Smooth muscle cell (in vitro differentiated cells): ENCODE data around the gene PLOD1. TPM values are rescaled to one million over a fixed set of nuclear protein-coding genes. Genes with fewer than 3 reads are reported as not detected.

Experiments used
- DNase-seq: peaks from one replicate; lab custom pipeline; 2025; ENCODE audit not compliant: unreplicated experiment; lab: John Stamatoyannopoulos, UW
- H2AFZ ChIP-seq: fragments of 200-600 bp; sonication (generic); 2 replicates; pipeline ENCODE4 v1.6.0; 2016; ENCODE audit warnings: antibody characterized with exemption, low read depth, mild to moderate bottlenecking
- H3F3A ChIP-seq: fragments of 200-600 bp; sonication (generic); 2 replicates; pipeline ENCODE4 v1.6.0; 2017; ENCODE audit warnings: antibody characterized with exemption, low read depth
- H3K27ac ChIP-seq: fragments of 200-600 bp; sonication (generic); 2 replicates; pipeline ENCODE4 v1.5.1; 2016; ENCODE audit warnings: low read depth, mild to moderate bottlenecking
- H3K27me3 ChIP-seq: fragments of 200-600 bp; sonication (generic); 2 replicates; pipeline ENCODE4 v1.6.1; 2016; ENCODE audit warnings: low read depth, mild to moderate bottlenecking
- H3K36me3 ChIP-seq: fragments of 200-600 bp; sonication (generic); 2 replicates; pipeline ENCODE4 v1.5.1; 2016; ENCODE audit warnings: low read depth
- H3K4me1 ChIP-seq: fragments of 200-600 bp; sonication (generic); 2 replicates; pipeline ENCODE4 v1.5.1; 2016; ENCODE audit warnings: low read depth
- H3K4me2 ChIP-seq: fragments of 200-600 bp; sonication (generic); 2 replicates; pipeline ENCODE4 v1.6.0; 2016; ENCODE audit warnings: mild to moderate bottlenecking
- H3K4me3 ChIP-seq: fragments of 200-600 bp; sonication (generic); 2 replicates; pipeline ENCODE4 v1.5.1; 2016; ENCODE audit warnings: mild to moderate bottlenecking
- H3K79me2 ChIP-seq: fragments of 200-600 bp; sonication (generic); 2 replicates; pipeline ENCODE4 v1.6.0; 2016; ENCODE audit warnings: low read depth, mild to moderate bottlenecking
- H3K9ac ChIP-seq: fragments of 200-600 bp; sonication (generic); 2 replicates; pipeline ENCODE4 v1.6.0; 2016; ENCODE audit warnings: low read depth
- H3K9me3 ChIP-seq: fragments of 200-600 bp; sonication (generic); replicated peaks from 2 replicates; pipeline ENCODE4 v1.5.1; 2016; ENCODE audit warnings: low read depth
- H4K20me1 ChIP-seq: fragments of 200-600 bp; sonication (generic); 2 replicates; pipeline ENCODE4 v1.6.0; 2016; ENCODE audit warnings: low read depth
- WGBS: methylation state at CpG from one replicate; pipeline ENCODE4 v1.1.7; 2016; ENCODE audit warnings: low lambda C conversion rate; 5-methylcytosine and 5-hydroxymethylcytosine counted together
- polyA plus RNA-seq: library from polyadenylated mRNA; unstranded; fragments of >200 nt; fragmentation: Nextera tagmentation; extraction: Ambion mirVana; gene quantifications from 2 replicates; pipeline ENCODE4 v1.2.1, GENCODE V29; 2016
- total RNA-seq: library from RNA; depleted of rRNA; stranded (reverse); fragments of >200 nt; gene quantifications from 2 replicates; pipeline ENCODE4 v1.2.3, GENCODE V29; 2014
- TF ChIP-seq, protein P1 (sequence below): fragments of 200-600 bp; sonication (generic); IDR thresholded peaks from 2 replicates; pipeline ENCODE4 v1.5.1; 2017; ENCODE audit warnings: borderline replicate concordance, mild to moderate bottlenecking, antibody characterized with exemption; ENCODE audit not compliant: insufficient read depth, poor library complexity, severe bottlenecking

The PLOD1 gene
- total and polyA plus RNA-seq, 2 experiments from 2014 or later: 292 to 559 TPM

DNA sequence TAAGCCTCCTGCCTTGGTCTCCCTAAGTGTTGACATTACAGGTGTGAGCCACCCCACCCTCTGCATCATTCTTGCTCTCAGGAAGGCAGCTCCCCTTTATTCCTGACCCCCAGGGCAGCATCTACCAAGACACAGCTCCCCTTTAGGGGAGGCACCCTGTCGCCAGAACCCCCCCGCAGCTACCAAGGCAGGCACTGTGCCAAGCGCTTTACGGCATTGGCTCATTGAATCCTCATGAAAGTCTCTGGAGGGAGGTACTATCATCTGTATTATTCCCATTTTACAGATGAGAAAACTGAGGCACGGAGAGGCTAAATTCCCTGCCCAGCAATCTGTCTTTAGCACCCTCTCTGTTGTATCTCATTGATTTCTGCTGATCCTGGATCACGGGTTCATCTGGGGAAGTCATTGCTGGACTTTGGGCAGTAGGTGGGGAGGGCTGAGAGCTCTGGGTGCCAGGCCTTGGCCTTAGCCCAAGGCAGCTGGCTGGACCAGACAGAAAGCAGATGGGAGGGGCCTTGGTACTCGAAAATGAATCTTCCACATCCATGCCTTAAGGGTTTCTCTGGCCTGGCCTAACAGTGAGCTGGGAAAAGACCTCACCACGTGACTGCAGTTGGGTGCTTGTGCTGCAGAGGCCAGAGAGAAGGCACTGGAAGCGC lies 5.9 kb downstream of the PLOD1 start:
- no peak overlapping the region for H2AFZ ChIP-seq
- no peaks in the 10 kb centered on the region for H3K9me3 ChIP-seq
- H3K79me2 ChIP-seq: peaks cover 61% of the 10 kb centered on the region
- no peak for DNase-seq
- H3K4me1 ChIP-seq: no peaks in the 10 kb centered on the region
- no peaks in the 10 kb centered on the region for H3K27me3 ChIP-seq
- no peaks in the 10 kb centered on the region for H3K36me3 ChIP-seq
- TF ChIP-seq, protein P1, sequence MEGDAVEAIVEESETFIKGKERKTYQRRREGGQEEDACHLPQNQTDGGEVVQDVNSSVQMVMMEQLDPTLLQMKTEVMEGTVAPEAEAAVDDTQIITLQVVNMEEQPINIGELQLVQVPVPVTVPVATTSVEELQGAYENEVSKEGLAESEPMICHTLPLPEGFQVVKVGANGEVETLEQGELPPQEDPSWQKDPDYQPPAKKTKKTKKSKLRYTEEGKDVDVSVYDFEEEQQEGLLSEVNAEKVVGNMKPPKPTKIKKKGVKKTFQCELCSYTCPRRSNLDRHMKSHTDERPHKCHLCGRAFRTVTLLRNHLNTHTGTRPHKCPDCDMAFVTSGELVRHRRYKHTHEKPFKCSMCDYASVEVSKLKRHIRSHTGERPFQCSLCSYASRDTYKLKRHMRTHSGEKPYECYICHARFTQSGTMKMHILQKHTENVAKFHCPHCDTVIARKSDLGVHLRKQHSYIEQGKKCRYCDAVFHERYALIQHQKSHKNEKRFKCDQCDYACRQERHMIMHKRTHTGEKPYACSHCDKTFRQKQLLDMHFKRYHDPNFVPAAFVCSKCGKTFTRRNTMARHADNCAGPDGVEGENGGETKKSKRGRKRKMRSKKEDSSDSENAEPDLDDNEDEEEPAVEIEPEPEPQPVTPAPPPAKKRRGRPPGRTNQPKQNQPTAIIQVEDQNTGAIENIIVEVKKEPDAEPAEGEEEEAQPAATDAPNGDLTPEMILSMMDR: no peak
- H3K9ac ChIP-seq: no peak overlapping the region
- no peak overlapping the region for H3K4me2 ChIP-seq
- H3K4me3 ChIP-seq: no peak overlapping the region
- 85% methylated on average over 9 of the region's 9 CpGs for WGBS
- H4K20me1 ChIP-seq: peaks cover 85% of the 10 kb centered on the region
- H3K27ac ChIP-seq: no peak overlapping the region
- peaks cover 5% of the 10 kb centered on the region for H3F3A ChIP-seq

DNA sequence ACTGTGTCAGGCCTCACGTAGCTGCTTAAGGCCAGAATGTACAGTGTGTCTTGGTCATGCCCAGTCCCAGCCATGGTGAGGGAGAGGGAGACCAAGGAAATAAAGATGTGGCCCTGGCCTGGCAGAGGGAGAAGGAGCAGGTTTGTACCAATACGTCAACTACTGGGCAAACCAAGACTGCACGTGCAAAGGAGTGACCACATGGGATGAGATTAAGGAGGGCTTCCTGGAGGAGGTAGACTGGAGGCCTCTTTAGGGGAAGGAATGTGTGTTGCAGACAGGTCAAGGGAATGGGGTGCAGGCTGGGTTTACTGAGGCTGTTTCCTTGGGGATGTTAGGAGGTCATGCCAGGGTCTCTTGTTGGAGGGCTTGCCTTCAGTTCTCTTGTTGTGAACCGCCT lies 7.8 kb downstream of the PLOD1 start:
- Histone ChIP-seq H3K9me3 (no peaks in the 10 kb centered on the region), H3K27ac (no peak overlapping the region), H4K20me1 (peaks cover 73% of the 10 kb centered on the region), H3K79me2 (peaks cover 42% of the 10 kb centered on the region), H3F3A (peaks cover 5% of the 10 kb centered on the region), H3K4me2 (no peak overlapping the region), H3K27me3 (no peaks in the 10 kb centered on the region), H3K9ac (no peak overlapping the region), H2AFZ (no peak overlapping the region), H3K4me3 (no peak overlapping the region), H3K4me1 (no peaks in the 10 kb centered on the region), H3K36me3 (no peaks in the 10 kb centered on the region)
- no peak for DNase-seq
- TF ChIP-seq, protein P1: no peak
- 93% methylated on average over 4 of the region's 4 CpGs for WGBS

DNA sequence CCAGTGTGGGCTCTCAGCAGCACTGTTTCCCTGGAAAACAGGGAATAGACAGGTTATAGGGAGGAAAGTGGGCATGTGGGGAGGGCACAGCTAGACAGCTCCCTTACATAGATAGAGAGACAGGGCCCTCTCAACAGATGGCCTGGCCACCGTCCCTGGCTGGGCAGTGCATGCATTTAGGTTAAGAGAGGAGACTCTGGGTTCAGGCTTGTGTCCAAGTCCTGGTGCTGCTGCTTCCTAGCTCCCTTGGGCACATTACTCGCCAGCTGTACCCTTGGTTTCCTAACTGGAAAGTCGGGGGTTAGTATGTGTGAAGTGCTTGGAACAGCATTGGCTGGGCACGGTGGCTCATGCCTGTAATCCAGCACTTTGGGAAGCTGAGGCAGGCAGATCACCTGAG lies 9.1 kb downstream of the PLOD1 start:
- Histone ChIP-seq H3F3A (peaks cover 5% of the 10 kb centered on the region), H3K4me3 (no peak overlapping the region), H3K4me1 (no peaks in the 10 kb centered on the region), H3K4me2 (no peak overlapping the region), H2AFZ (no peak overlapping the region), H3K27ac (no peak overlapping the region), H4K20me1 (peaks cover 59% of the 10 kb centered on the region), H3K79me2 (peaks cover 31% of the 10 kb centered on the region), H3K36me3 (peaks cover under 1% of the 10 kb centered on the region), H3K9me3 (no peaks in the 10 kb centered on the region), H3K9ac (no peak overlapping the region), H3K27me3 (no peaks in the 10 kb centered on the region)
- 91% methylated on average over 4 of the region's 4 CpGs for WGBS
- TF ChIP-seq, protein P1: no peak
- DNase-seq: no peak

DNA sequence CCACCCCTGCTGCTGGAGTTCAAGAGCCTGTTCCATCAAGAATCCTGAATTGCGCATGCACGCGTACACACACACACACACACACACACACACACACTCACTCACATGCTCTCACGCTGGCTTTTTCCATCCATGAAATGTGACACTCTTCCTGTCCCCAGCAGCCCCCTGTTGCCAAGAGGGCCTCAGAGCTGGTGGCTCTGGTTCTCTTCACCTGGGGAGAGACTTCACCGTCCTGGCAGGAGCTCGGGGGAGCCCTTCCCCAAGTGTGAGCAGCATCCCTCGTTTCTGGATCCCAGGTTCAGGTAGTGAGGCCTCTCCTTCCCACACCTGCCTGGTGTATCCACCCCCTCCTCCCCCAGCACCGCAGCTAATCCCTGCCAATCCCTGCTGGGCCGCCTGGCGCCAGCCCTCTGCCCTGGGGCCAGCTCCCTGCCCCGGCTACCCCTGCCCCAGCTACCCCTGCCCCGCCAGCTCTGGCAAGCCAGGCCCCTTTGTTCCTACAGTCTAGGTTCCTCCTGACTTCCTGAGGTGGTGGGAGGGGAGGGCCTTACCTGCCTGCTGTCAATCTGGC lies 9.9 kb downstream of the PLOD1 start:
- no peak overlapping the region for H3K9ac ChIP-seq
- H3K4me3 ChIP-seq: no peak overlapping the region
- no peaks in the 10 kb centered on the region for H3K9me3 ChIP-seq
- no peak overlapping the region for H2AFZ ChIP-seq
- peaks cover 5% of the 10 kb centered on the region for H3F3A ChIP-seq
- H3K4me2 ChIP-seq: no peak overlapping the region
- H3K36me3 ChIP-seq: peaks cover 5% of the 10 kb centered on the region
- TF ChIP-seq, protein P1: no peak
- 60% methylated on average over 11 of the region's 12 CpGs for WGBS
- H4K20me1 ChIP-seq: peaks cover 51% of the 10 kb centered on the region
- no peaks in the 10 kb centered on the region for H3K4me1 ChIP-seq
- H3K27ac ChIP-seq: no peak overlapping the region
- H3K27me3 ChIP-seq: no peaks in the 10 kb centered on the region
- DNase-seq: no peak
- H3K79me2 ChIP-seq: peaks cover 23% of the 10 kb centered on the region
